ENCODE results near the gene NT5C2.

DNA sequence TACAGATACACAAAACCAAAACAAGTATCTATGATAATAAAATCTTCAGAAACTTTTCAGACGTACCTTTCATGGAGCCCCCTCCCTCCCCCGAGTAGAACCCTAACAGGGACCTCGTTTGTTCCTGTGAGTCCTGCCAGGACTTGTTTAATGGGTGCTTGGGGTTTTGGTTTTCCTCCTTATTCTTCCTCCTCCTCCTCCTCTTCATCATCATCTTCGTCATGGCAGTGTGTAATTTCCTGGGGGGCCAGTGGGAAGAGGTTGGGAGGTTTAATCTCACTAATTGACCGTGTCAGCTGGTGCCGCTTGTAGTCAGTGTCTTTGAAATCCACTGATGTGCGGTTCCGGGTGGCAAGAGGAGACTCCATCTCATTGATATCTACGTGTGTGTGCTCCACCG is 103.6 kb downstream of the NT5C2 start:
- TF ChIP-seq FOXP1 (CRISPR knock-in tag; IDR thresholded peaks at IDR 0.05; ENCODE audit: borderline replicate concordance) (no peak), NFATC4 (CRISPR knock-in tag; IDR thresholded peaks at IDR 0.05) (no peak), TCF7 (CRISPR knock-in tag; IDR thresholded peaks at IDR 0.05; ENCODE audit: low read depth) (no peak), ATF1 (CRISPR knock-in tag; IDR thresholded peaks at IDR 0.05) (no peak), ETV6 (CRISPR knock-in tag; IDR thresholded peaks at IDR 0.05) (no peak), ZNF121 (CRISPR knock-in tag; IDR thresholded peaks at IDR 0.05) (no peak), TEAD4 (CRISPR knock-in tag; IDR thresholded peaks at IDR 0.05) (no peak), SMAD3 (CRISPR knock-in tag; IDR thresholded peaks at IDR 0.05; ENCODE audit: borderline replicate concordance) (no peak)
- TF ChIP-seq, protein P1, sequence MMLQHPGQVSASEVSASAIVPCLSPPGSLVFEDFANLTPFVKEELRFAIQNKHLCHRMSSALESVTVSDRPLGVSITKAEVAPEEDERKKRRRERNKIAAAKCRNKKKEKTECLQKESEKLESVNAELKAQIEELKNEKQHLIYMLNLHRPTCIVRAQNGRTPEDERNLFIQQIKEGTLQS (CRISPR knock-in tag; conservative IDR thresholded peaks at IDR 0.05) = no peak
- TF ChIP-seq, protein P2, sequence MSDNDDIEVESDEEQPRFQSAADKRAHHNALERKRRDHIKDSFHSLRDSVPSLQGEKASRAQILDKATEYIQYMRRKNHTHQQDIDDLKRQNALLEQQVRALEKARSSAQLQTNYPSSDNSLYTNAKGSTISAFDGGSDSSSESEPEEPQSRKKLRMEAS (CRISPR knock-in tag; IDR thresholded peaks at IDR 0.05) = no peak
- TF ChIP-seq, protein P3, sequence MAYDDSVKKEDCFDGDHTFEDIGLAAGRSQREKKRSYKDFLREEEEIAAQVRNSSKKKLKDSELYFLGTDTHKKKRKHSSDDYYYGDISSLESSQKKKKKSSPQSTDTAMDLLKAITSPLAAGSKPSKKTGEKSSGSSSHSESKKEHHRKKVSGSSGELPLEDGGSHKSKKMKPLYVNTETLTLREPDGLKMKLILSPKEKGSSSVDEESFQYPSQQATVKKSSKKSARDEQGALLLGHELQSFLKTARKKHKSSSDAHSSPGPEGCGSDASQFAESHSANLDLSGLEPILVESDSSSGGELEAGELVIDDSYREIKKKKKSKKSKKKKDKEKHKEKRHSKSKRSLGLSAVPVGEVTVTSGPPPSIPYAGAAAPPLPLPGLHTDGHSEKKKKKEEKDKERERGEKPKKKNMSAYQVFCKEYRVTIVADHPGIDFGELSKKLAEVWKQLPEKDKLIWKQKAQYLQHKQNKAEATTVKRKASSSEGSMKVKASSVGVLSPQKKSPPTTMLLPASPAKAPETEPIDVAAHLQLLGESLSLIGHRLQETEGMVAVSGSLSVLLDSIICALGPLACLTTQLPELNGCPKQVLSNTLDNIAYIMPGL (CRISPR knock-in tag; IDR thresholded peaks at IDR 0.05) = no peak
- TF ChIP-seq, protein P4, sequence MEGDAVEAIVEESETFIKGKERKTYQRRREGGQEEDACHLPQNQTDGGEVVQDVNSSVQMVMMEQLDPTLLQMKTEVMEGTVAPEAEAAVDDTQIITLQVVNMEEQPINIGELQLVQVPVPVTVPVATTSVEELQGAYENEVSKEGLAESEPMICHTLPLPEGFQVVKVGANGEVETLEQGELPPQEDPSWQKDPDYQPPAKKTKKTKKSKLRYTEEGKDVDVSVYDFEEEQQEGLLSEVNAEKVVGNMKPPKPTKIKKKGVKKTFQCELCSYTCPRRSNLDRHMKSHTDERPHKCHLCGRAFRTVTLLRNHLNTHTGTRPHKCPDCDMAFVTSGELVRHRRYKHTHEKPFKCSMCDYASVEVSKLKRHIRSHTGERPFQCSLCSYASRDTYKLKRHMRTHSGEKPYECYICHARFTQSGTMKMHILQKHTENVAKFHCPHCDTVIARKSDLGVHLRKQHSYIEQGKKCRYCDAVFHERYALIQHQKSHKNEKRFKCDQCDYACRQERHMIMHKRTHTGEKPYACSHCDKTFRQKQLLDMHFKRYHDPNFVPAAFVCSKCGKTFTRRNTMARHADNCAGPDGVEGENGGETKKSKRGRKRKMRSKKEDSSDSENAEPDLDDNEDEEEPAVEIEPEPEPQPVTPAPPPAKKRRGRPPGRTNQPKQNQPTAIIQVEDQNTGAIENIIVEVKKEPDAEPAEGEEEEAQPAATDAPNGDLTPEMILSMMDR (IDR thresholded peaks at IDR 0.05) = no peak
- TF ChIP-seq, protein P5, sequence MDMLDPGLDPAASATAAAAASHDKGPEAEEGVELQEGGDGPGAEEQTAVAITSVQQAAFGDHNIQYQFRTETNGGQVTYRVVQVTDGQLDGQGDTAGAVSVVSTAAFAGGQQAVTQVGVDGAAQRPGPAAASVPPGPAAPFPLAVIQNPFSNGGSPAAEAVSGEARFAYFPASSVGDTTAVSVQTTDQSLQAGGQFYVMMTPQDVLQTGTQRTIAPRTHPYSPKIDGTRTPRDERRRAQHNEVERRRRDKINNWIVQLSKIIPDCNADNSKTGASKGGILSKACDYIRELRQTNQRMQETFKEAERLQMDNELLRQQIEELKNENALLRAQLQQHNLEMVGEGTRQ (CRISPR knock-in tag; IDR thresholded peaks at IDR 0.05) = no peak
- TF ChIP-seq, protein P6, sequence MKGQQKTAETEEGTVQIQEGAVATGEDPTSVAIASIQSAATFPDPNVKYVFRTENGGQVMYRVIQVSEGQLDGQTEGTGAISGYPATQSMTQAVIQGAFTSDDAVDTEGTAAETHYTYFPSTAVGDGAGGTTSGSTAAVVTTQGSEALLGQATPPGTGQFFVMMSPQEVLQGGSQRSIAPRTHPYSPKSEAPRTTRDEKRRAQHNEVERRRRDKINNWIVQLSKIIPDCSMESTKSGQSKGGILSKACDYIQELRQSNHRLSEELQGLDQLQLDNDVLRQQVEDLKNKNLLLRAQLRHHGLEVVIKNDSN (CRISPR knock-in tag; IDR thresholded peaks at IDR 0.05) = no peak
